NCI-H510A treated with DMSO at 0.1 percent for 48 hours (cell line): ENCODE measurements around the gene LYRM7.
"Not testable (repeated sequence)": the region's sequence is repeated elsewhere in the genome, so short reads cannot be mapped to it uniquely, and the experiment has no call there.

Experiments used
- DNase-seq: peaks from one replicate; lab custom pipeline; 2025; lab: John Stamatoyannopoulos, UW

LYRM7 gene

DNA sequence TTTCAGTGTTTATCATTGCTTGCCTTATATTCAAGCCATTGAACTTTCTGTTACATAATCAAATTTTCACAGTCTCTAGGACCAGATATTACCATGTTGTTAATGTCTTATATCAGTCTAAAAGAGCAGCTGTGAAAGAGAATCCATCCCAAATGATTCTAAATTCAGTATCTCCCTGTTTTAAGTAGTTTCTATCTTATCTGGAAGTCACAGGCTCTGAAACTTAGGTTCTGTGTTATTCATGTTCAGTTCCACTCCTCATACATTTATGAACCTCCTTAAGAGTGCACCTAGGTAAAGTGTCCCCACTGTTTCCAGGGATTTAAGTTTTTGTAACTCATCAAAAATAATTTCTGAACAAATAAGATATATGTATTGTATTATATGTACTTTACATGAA, 9.7 kb downstream of the LYRM7 start:
- DNase-seq = no peak

DNA sequence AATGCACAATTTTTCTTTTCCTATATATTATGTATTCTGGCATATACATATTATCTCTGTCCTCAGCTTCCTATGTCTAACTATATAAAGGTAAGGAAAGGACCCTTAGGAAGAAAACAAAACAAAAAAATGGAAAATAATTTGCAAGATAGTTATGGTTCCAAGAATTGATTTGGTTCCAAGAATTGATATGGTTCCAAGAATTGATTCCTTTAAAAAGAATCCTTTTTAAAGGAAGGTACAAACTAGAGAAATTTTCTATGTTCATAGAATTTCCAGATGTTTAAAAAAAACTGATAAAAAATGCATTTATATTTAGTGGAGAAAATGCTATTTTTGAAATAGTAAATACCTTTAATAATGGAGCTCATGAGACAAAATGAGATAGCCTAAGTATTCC, 12.1 kb downstream of the LYRM7 start:
- DNase-seq = no peak

DNA sequence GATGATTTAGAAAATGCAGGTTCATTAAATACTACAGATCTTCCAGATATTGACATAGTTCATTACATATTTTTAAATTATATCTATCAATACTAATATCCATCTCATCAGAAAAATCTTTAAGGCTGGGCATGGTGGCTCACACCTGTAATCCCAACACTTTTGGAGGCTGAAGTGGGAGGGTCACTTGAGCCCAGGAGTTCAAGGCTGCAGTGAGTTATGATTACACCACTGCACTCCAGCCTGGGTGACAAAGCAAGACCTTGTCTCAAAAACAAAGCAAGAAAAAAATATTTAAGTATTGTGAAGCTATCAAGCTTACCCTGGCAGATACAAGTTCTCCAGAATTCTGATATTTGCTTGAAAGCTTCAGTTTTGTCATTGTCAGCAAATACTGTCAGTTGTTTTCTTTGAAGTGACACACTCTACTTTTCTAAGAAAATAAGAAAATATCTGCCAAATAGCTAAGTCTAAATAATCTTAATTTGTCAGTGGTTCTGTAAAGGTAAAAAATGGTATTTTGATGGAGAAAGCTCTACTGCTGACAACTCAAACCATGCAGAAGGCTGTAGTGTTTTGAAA, 14.9 kb downstream of the LYRM7 start:
- no peak for DNase-seq

DNA sequence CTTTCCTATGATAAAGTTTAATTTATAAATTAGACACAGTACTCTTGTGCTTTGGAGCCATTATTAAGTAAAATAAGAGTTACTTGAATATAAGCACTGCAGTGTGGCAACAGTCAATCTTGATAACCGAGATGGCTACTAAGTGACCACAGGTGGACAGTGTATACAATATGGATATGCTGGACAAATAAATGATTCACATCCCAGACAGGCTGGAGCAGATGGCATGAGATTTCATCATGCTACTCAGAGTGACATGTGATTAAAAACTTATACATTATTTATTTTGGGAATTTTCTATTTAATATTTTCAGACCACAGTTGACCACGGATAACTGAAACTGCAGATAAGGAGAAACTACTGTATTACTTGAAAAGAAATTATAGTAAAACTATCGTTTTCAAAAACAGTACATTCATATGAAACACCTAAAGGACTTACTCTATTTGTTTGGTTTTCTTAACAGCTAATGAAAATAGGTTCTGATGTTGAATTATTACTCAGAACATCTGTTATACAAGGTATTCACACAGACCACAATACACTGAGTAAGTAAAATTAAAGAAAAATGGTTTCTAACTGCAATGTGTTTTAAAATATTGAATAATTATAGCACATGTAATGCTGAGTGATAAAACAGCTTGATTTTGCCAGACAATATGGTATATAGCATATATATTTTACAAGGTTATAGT, 16.0 kb downstream of the LYRM7 start:
- no peak for DNase-seq

DNA sequence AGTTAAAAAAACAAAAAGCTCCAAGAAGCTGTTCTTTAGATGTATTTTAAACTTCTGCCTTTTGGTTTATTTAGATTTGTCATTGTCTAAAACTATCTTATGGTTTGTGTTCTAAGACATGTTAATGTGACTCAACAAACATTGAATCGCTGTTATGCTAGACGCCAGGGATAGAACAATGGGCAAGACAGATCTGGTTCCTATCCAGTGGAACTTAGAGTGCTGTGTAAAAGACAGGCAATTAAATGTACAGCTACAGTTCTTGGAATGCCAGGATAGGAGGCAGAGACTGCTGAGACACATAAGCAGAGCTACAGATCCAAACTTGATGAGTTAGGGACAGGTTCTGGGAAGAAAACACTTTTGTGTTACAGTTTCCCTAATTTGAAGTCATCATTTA, 22.4 kb downstream of the LYRM7 start:
- DNase-seq = no peak

DNA sequence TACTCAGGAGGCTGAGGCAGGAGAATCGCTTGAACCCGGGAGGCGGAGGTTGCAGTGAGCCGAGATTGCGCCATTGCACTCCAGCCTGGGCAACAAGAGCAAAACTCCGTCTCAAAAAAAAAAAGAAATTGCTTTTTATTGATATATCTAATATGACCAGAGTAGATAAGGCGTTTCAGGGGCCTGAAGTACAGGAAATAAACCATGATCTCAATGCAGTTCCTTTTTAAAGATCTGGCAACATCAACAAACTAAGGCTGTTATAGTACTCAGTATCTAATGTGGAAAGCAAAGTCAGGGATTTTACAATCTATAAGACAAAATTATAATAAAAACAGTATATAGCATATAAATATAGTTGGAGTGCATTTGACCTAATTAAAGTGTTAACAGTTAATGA, 23.2 kb downstream of the LYRM7 start:
- DNase-seq = not testable (repeated sequence)

DNA sequence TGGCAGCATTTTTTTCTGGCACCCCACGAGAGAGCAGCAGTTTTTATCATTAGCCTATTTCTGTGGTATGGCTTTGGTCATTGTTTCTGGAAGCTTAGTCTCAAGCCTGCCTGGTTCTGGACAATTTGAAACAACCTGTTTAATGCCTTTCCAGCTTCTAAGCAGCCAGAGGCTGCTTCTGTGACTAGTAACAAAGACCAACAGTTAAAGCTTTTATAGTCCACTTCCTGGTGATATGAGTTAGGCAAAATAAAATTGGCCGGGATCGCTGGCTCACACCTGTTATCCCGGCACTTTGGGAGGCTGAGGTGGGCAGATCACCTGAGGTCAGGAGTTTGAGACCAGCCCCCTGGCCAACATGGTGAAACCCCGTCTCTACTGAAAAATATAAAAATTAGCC, 24.0 kb downstream of the LYRM7 start:
- no peak for DNase-seq

DNA sequence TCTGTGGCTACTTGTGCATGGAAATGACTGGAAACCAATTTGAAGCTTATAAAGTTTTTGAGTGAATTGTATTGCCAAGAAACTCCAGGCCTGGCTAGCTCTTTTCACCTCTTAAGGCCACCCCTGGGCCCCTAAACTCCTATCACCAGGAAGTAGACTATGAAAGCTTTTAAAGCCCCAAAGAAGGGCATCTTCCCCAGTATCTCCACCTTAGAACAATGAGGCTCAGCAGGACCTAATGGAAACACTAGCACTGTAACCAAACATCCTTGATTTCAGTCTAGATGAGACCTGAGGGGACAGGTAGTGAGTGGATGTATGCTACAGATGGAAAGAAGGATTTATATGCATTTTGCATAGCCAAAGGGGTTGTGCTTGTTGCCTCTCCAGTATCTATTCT, 25.0 kb downstream of the LYRM7 start:
- no peak for DNase-seq

DNA sequence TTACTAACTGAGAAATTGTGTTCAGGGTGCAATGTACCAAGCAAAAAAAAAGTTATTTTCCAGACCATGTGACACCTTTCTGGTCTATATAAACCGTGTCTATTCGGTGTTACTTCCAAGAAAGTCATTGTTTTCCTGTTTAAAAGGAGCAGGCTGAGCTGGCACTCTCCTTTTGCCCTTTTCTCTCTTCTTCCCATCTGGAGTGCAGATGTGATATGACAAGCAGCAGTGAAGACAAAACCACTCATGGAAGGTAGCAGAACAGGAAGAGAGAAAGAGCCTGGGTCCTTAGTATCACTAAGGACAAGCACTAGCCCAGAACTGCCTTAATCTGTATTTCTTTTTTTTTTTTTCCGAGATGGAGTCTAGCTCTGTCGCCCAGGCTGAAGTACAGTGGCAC, 25.6 kb downstream of the LYRM7 start:
- no peak for DNase-seq

DNA sequence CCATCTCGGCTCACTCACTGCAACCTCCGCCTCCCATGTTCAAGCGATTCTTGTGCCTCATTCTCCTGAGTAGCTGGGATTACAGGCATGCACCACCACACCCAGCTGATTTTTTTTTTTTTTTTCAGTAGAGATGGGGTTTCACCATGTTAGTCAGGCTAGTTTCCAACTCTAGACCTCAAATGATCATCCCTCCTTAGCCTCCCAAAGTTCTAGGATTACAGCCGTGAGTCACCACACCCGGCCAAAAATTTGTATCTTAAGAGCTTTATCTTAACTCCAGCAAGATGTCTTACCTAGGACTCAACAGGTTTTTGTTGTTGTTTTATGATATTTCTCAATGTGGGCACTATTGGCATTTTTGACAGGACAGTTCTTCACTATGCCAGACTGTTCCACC, 27.9 kb downstream of the LYRM7 start:
- no peak for DNase-seq

DNA sequence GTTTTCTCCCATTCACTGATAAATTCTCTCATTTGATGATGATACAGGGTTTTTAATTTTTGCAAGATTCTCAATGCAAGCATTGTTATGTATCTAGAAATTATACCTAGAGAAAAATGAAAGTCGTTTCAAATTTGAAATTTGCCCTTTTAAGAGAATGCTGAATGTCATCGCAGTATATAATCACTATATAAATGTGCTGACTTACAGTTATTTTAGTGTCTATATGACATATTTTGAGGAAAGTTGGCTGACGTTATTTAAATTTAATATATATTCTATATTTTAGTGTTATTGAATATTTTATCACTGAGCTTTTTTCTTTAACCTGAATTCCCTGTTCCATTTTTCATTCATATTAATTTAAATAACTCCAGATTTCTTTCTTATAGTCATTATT, 29.8 kb downstream of the LYRM7 start:
- no peak for DNase-seq

DNA sequence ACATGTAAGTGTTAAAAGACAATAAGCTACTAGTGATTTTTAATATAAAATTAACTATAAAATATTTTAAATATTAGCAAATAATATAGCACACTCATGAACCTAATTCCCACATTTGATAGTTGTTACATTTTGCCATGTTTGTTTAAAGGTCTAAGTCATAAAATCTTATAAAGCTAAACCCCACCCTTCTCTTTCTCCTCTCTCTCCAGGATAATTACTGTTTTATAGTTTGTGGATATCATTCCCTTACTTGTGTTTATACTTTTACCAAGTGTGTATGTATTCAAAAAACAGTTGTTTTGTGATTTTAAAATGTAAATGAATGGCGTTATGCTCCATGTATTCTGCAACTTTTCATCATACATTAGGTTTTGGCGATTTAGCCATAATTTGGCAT, 34.2 kb downstream of the LYRM7 start:
- DNase-seq = no peak

DNA sequence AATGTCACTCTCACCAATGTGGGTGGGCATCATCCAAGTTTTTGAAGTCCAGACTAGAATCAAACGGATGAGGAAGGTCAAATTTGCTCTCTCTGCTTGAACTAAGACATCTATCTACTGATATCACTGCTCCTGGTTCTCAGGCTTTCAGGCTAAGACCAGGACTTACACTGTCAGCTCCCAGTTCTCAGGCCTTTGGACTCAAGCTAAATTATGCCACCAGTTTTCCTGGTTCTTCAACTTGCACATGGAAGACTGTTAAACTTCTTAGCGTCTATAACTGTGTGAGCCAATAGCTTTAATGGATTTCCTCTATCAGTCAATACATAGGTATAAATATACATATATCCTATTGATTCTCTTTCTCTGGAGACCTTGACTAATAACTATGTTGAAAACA, 35.3 kb downstream of the LYRM7 start:
- DNase-seq = no peak

DNA sequence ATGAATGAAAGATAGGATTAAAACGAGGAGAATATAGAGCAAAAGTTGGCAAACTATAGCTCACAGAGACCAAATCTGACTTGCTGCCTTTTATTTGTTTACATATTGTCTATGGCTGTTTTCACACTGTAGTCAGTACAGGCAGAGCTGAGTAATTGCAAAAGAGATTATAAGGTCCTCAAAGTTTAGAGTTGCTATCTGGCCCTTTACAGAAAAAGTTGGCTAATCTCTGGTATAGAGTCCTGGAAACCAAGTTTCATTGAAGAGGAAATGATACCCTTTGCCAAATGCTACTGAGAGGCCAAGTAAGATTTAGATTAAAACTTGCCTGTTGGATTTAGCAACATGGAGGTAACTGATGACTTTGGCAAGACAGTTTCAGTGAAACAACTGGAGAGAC, 36.0 kb downstream of the LYRM7 start:
- DNase-seq = no peak

DNA sequence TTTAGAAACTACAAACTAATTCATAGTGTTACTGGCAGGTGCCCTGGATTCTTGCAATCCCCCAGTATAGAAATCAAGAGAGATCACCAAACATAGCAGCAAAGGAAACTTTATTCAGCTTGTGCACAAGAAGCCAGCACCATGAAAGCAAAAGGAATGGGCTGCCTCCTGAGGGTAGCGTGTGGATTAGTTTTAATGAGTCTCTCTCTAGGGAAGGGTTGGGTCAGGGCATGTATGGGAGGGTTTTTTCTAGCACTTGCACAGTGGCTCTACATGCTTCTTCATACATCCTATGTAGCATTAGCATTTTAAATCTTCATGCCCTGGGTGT, 38.4 kb downstream of the LYRM7 start:
- DNase-seq = no peak

DNA sequence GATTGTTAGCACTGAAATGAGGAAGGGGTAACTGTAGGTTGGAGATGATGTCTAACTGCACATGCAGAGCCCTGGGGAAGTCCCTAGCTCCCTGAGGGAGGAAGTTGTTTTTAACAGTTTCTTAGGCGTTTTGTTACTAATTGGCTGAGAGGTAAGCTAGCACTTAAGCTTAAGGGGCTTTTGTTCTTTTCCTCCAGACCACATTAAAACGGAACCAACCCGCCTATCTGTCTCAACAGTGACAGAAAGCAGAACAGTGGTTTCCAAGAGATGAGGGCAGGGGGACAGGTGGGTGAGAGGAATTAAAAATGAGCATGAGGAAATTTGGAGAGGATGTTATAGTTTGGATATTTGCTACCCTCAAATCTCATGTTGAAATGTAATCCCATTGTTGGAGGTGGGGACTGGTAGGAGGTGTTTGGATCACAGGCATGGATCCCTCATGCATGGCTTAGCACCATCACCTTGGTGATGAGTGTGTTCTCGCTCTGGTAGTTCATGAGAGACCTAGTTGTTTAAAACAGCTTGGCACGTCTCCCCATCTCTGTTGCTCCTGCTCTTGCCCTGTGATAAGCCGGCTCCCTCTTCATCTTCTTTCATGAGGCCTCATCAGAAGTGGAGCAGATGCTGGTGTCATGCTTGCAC, 38.9 kb downstream of the LYRM7 start:
- no peak for DNase-seq

DNA sequence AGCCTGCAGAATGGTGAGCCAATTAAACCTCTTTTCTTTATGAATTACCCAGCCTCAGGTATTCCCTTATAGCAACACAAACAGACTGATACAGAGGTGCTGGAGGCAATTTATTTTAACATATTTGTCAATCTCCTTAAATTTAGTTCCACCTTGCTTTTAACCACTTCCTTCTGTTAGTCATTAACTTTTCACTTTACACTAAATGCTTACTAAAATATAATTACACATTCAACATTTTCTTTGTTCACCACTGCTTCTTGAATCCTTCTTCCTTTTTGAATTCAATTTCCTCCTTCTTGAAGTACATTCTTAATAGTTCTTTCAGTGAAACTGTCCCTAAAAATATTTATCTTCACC, 39.4 kb downstream of the LYRM7 start:
- no peak for DNase-seq

DNA sequence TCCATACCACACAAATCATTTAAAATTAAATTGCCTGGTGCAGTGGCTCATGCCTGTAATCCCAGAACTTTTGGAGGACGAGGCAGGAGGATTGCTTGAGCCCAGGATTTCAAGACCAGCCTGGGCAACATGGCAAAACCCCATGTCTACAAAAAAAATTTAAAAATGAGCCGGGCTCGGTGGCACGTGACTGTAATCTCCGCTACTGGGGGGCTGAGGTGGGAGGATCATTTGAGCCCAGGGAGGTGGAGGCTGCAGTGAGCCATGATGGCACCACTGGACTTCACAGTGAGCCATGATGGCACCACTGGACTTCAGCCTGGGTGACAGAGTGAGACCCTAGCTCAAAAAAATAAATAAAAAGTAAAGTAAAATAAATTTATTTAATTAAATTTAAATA, 40.9 kb downstream of the LYRM7 start:
- DNase-seq = no peak

DNA sequence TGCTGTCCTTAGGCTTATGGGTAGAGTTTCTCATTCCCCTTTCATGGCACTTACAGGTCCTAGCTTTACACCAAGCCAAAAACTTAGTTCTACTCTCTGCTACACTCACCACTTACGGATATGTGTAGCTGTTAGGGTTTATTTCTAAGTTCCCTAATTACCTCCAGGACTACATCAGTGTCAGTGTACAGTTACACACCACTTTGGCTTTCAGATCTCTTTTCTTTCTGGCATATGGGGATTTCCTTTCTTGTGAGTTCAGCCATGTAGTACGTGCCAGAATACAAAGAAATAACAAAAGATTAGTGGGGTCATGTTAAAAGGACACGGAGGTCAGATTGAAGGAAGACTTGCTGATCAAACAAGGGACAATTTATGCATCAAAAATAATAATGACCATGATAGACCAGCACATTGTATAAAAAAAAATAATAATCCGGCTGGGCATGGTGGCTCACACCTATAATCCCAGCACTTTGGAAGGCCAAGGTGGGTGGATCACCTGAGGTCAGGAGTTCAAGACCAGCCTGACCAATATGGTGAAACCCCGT, 41.8 kb downstream of the LYRM7 start:
- DNase-seq = no peak

DNA sequence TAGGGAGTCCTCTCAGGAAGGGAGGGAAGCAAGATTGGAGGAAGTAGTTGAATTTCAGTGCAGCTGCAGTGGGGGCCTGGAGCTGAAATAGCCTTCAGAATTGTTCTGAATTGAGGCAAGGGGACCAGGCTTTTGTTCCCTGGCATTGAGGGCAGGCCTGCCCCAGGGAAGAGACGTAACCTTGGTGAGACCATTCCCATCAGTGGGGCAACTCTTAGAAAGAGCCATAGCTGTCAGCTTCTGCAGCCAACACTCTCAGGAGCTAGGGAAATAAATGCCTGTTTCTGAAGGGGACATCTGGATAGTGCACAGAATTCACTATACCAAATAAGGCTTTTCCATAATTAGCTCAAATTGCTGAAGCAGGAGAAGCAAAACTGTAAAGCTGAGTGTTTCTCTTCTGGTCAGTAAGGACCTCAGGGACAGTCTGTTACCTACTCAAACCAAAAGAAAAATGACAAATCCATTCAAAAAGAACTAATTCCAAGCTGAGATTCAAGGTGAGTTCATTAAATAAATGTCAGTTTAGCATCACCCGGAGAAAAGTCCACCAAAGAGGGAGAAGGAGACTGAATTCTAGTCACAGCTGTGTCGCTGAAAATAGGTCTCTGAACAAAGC, 44.0 kb downstream of the LYRM7 start:
- no peak for DNase-seq

DNA sequence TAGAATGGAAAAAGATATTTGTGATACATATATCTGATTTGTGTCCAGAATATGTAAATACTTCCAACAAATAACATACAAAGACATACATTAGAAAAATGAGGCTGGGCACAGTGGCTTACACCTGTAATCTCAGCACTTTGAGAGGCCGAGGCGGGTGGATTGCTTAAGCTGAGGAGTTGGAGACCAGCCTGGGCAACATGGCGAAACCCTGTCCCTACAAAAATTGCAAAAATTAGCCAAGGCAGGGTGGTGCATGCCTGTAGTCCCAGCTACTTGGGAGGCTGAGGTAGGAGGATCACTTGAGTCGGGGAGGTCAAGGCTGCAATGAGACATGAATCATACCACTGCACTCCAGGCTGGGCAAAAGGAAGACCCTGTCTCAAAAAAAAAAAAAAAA, 47.0 kb downstream of the LYRM7 start:
- DNase-seq = no peak

DNA sequence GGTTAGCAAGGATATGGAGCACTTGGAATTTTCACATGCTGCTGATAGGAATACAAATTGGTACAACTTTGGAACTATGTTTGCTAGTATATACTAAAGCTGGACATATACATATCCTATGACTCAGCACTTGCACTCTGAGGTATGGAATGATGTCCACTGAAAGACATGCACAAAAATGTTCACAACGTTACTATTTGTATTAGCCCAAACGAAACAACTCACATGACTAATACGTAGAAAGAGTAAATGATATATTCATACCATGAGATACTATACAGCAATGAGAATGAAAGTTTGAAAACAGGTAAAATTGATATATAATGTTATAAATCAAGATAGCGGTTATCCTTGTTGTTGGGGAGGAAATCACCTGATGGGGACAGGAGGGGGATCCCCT, 47.6 kb downstream of the LYRM7 start:
- DNase-seq = no peak

DNA sequence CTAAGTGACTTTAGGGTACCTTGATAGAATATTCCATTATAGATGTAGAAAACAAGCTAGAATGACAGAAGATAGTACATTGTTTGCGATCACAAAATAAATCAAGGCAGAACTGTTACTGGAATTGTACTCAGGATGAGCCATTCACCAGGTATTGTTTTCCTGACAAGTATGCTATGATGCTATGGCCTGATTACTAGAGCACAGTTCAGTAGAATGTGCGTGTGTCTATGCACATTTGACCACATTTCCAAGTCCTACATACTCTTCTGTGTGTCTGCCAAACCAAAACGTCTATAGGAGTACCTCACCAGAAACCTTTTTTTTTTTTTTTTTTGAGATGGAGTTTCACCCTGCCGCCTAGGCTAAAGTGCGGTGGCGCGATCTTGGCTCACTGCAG, 49.8 kb downstream of the LYRM7 start:
- no peak for DNase-seq
